Kidney tubule cell (primary cell): ENCODE results near the gene MEOX1.

Experiments used
- DNase-seq: peaks from one replicate; pipeline ENCODE4 v3.0.0-alpha.2; 2018; ENCODE audit warnings: low spot score

MEOX1 gene

DNA sequence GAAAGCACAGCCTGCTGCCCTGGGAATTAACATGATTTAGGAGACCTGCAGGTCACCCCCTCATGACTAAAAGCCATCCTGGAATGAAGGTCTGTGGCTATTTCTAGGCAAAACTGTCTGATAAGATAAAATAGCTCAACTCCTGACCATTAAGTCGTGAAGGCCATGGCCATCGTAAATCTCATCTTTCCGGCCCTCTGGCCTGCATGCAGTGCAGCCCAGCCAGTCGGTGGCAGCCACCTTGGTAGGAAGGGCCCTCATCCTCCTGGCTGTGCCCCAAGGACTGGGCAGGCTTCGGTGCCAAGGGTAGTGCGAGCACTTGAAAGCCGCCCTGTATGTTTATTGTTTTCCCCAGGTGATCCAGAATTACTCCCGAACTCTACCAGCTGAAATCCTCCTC lies 18.2 kb upstream of the MEOX1 start:
- DNase-seq: no peak

DNA sequence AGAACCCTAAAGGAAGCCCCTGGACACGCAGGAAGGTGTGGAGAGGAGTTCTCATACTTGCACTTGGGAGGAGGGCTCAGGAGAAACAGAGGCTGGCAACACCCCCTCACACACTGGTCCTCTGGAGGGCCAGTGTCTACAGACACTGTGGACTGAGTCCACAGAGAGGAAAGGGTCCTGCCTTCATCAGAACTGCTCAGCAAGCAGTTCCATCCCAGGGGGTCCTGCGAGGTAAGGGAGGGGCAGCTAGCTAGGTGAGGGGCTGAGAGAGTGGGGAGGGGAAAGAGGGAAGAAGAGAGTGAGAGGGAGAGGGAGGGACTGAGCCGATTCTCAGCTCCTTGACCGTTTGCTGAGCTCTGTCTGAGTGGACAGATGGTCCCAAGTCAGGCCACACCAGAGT lies 17.7 kb upstream of the MEOX1 start:
- no peak for DNase-seq

DNA sequence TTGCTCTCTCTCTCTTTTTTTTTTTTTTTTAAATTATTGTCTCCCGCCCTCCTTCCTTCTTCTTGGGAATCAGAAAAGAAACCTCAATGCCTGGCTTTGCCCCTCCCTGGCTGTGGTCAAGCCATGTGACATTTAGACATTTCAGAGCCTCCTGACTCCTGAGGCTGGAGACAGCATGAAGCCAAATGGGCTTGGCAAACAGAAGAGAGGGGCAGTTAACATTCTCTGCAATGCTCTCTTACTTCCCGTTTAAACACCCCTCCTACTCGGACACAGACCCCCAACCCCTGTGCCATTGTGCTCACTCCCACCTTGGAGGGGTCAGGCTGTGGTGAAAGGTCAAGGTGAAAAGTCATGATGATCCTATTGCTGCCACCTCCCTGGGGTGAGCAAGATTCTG lies 14.7 kb upstream of the MEOX1 start:
- DNase-seq: peak; percentile 57

DNA sequence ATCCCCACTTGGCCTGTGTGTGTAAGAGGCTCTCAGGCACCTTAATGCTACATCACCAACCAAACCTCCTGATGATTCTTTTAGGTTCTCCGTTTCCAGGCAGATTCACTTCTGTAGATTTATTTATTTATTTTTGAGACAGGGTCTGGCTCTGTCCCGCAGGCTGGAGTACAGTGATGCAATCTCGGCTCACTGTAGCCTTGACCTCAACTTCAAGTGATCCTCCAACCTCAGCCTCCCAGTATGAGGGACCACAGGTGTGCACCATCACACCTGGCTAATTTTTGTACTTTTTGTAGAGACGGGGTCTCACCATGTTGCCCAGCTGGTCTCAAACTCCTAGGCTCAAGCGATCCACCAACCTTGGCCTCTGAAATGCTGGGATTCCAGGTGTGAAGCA lies 12.7 kb upstream of the MEOX1 start:
- DNase-seq: no peak

DNA sequence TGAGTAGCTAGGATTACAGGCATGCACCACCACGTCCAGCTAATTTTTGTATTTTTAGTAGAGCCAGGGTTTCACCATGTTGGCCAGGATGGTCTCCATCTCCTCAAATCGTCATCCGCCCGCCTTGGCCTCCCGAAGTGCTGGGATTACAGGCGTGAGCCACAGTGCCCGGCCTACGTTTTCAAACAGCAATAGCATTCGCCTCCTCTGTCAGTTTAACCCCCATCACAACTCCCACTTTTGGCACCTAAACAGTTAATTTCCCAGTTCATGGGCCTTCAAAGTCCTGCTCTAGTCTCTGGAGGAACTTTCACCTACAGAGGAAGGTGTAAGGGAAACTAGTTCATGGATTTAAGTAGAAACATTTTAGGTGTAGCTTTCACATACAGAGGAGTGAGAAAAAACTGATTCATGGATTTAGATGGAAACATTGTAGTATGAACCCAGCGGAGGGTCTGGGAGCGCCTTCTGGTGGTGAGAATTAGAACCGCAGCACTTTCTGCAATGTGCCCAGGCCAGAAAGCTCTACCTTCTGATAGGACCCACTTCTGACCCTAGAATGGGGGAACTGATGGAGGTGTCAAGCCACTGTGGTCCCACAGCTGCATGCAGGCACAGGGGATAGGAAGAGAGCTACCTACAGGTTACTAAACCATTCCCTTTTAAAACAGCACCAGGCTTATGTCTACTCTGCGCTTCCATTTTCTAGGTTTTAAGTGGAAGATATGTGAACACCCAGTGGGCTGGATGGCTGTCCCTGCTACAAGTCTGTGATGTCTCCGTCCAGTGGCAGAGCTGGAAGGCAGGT lies 12.0 kb upstream of the MEOX1 start:
- DNase-seq: peak; percentile 68

DNA sequence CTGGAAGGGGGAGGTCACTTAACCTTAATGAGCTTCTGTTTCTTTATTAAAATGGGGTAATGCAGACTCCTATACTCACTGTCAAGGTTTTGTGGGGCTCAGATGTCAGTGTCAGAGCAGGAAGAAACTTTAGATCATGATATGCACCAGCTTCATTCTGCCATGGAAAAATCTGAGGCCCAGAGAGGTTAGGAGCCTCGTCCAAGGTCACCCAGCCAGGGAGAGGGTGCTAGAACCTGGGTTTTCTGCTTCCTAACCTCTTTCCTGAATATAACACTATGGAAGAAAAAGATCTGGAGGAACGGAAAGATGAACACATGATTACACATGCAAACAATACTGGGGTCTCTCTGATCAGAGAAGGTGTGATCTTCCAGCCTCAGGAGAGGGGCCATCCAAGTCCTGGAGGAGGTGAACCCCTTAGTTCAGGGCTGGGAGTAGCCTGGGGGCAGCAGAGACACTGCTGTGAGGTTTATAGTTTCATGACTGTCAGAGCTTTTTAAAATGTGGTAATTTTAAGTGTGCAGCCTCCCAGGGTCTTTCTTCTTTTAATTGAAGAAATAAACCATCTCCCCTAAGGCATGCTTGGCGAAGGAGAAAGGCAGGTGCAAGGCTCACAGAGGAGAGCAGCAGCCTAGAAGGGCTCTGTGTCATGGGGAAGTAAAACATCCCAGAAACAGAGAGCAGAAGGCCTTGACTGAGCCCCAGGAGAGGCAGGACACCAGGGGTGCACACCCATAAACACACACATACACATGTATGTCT lies 10.2 kb upstream of the MEOX1 start:
- DNase-seq: no peak

DNA sequence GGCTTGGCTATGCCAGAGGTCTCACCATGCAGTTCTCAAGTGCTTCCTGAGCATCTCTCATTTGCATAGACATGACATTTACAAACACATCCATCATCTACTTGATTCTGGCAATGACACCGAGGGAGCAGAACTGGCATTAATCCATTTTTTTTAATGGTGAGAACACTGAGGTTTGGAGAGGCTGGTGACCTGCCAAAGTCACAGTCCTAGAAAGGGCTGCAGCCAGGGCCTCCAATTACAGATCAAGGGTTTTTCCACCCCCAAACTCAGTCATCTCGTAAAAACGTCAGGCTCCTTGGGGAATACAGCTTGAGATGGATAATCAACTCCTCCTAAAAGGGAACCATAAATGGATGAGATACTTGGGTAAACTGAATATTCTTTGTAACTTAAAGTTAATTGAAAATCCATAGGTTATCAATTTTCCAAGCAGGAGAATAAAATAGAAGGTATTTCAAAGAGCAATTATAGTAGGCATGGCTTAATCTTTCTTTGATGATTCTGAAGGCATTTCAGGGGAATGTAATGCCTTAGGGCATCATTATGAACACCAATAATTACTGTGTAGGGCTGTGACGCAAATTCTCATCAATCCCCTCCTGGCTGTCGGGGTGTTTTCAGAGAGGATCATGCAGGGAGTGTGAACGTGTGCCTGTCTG lies 9.4 kb upstream of the MEOX1 start:
- DNase-seq: no peak

DNA sequence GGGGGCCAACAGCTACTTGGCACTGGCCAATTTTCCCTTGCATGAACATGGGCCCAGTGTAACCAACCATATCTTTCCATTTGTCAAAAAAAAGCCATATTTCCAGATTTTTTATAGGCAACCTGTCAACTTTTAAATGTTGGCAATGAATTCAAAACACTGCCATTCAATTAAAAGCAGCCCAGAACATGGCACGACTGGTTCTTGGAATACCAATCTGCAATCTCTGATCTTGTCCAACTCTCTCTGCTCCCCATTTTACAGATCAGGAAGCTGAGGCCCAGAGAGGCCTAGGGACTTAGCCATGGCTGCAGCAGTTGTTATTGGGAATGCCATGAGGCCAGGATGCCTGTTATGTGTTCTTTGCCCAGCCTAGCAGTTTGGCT lies 8.9 kb upstream of the MEOX1 start:
- no peak for DNase-seq

DNA sequence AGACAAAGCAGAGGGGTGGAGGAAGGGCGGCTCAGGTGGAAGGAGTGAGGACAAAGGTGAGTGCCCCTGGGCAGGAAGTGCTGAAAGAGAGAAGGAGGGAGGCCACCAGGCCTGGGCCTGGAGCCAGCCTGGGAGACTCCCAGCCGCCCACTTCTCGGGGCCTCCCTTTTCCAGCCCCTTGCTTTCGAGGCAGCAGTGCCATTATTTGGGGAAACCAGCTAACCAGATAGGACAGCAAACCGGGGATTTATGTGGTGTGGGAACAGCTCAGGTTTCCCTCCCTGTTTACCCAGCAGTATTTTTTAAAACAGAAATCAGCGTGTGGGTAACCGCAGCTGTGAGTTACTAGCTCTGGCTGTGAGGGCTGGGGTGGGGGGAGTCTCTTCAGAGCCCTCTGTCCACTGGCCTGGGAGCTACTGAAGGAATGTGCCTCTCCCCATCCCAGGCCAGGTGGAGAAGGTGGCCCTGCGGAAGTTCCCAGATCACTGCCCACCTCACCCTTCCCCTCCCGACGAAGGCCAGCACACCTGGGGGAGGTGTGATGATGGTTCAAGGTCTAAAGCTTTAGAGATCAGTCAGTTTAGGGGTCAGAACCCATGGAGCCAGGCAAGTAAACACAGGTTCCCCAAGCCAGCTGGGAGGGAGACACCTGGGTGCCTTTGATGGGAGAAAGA lies 8.4 kb upstream of the MEOX1 start:
- DNase-seq: peak; percentile 44

DNA sequence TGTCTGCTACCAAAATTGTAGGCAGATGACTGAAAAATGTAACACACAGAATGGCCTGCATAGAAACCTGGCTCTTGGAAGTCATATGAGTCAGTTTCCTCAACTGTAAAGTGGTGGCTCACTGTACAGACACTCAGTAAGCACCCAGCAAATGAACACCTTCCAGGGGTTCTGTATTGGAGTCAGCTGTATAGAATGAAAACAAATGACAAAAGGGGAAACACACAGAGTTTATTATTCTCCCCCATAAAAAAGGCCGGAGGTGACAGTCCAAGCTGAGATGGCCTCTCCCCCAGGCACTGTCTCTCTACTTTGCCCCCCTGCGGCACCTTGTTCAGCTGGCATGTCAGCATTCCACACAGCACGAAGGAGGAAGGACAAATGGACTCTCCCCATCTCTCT lies 6.2 kb upstream of the MEOX1 start:
- peak; percentile 73 for DNase-seq

DNA sequence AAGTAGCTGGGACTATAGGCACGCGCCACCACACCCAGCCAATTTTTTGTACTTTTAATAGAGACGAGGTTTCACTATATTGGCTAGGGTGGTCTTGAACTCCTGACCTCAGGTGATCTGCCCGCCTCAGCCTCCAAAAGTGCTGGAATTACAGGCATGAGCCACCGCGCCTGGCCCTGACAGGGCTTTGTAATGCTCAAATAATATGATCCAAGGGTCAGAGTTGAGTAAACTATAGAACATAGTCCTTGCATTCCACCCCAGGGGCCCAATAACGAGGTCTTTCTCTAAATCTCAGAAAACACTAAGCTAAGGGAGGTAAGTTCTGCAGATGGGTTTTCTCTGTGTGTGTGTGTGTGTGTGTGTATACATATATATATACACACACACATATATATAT lies 5.8 kb upstream of the MEOX1 start:
- DNase-seq: no peak

DNA sequence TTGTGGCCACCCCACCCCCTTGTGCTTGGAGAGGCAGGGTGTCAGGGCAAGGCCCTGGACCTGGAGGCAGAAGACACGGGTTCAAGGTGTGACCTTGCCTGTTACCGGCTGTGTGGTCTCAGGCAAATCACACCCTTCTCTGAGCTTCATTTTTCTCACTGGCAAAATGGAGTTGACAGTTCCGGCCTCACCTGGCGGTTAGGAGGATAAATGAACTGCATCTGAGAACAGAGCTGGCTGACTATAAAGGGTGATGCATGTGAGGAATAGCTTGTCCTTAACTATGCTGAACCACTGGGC lies 4.2 kb upstream of the MEOX1 start:
- DNase-seq: no peak

DNA sequence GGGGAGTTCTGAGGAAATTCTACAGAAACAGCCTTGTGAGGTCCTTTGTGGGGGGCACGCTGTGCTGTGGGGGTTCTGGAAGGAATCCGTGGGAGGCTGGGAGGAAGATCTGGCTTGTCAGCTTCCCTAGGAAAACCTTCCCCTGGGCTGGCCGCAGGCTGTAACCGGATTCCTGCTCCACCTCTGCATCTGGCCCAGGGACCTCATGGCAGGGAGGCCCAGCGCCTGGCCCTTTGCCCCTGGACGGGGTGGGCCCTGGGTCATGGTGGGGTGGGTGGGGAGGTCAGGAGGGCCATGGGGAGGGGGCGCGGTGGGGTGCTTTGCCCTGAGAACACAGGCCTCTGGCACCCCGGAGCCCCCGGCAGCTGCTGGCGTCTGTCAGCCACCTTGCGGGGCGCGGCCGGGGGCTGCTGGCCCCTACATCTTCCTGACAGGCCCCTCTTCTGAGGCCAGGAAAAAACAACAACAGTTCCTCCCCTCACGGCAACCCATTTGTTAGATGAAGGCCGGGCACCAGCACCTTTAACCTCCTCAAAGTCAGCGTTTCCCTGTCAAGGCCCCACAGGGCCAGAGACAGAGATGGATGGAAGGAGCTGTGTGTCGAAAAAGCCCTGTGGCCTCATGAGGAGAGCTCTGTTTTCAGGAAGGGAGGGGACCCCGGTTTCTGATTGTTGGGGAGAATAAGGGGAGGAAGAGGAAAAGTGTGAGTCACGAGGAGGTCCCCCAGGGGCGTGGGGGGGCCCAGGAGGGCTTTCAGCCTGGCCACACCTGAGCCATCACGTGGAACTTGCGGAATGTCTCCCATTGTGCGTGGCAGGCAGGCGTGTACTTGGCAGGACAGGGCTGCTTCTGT lies 3.6 kb upstream of the MEOX1 start:
- DNase-seq: peak; percentile 57

DNA sequence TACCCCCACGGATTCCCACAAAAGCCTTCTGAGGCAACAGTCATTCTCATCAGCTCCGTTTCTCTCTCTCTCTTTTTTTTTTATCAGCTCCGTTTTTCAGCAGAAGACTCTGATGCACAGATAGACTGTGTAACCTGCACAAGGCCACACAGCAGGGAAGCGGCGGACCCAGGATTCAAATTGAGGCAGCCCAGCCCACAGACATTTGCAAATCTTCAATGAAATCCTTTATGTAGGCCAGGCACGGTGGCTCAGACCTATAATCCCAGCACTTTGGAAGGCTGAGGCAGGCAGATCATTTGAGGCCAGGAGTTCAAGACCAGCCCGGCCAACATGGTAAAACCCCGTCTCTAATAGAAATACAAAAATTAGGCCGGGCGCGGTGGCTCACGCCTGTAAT lies 2.4 kb upstream of the MEOX1 start:
- no peak for DNase-seq

DNA sequence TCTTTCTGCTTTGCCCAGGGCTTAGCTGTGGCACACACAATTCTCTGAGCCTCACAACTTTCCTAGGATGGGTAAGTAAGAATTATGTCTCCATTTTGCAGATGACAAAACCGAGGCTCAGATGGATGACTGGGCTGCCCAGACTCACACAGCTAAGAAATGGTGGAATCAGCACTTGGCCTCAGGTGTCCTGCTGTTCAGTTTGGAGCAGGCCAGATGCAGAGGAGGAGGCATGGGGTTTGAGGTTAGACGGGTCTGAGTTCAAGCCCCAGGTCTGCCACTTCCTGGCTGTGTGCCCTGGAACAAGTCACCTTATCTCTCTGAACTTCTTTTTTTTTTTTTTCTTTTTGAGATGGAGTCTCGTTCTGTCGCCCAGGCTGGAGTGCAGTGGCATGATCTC lies 1.7 kb upstream of the MEOX1 start:
- DNase-seq: no peak

DNA sequence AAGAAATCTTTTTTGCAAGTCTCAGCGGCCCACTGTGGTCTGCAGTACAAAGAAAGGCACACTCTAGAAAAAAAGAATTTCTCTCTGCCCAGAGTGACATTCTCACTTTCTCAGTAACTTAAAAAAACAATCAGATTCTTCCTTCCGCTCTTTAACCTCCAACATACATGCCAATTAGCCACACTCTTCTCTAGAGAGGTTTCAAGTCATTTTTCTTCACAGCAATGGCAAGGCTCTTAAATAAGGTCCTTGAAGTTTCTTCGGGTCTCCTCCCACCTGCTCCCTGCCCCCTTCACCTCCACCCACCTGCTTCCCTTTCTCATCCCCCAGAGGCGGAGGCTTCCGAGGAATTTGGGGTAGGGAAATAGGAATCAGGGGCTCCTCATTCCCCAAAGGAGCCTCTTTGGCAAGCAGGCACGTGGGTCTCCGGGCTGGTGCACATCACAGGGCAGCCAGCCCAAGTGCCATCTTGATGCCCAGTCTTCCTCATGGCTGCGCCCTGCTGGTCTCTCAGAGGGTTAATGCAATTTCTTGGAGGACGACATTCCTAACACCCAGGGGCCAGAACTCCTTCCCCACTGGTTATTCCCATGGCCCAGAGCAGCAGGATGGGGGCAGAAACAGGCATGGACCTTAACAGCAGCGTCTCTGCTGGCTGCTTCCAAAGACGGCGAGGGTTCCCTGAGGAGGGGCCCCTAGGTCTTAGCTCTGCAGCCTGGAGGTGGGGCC lies 855 bp upstream of the MEOX1 start:
- DNase-seq: no peak

DNA sequence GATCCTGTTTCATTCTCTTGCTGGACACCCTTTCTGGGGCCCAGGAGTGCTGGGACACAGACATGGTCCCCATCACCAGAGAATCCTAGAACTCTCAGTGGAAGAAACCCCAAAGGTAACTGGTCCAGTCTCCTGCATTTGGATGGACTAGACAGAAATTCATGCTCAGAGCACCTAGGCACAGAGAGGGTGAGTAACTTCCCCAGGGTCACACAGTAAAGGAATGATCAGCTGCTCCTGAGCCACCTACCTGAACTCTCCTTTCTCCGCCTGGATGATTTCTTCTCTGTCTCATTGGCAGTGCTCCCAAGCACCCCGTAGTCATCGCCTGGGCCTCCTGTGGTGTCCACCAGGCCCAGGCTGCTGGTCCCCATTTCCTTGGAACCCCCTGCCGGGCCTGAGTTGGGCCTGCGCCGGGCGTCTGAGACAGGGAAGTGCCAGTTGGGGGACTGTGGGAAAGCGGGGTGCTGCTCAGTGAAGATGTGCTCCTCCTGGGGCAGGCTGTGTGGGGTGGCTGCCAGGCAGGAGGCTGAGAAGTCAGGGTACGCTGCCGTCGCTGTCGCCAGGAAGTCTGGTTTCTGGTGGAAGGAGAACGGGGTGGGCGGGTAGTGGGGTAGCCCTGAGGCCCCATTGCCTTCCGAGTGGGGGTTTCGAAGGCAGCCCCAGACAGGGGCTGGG lies 767 bp downstream of the MEOX1 start:
- DNase-seq: peak; percentile 44

DNA sequence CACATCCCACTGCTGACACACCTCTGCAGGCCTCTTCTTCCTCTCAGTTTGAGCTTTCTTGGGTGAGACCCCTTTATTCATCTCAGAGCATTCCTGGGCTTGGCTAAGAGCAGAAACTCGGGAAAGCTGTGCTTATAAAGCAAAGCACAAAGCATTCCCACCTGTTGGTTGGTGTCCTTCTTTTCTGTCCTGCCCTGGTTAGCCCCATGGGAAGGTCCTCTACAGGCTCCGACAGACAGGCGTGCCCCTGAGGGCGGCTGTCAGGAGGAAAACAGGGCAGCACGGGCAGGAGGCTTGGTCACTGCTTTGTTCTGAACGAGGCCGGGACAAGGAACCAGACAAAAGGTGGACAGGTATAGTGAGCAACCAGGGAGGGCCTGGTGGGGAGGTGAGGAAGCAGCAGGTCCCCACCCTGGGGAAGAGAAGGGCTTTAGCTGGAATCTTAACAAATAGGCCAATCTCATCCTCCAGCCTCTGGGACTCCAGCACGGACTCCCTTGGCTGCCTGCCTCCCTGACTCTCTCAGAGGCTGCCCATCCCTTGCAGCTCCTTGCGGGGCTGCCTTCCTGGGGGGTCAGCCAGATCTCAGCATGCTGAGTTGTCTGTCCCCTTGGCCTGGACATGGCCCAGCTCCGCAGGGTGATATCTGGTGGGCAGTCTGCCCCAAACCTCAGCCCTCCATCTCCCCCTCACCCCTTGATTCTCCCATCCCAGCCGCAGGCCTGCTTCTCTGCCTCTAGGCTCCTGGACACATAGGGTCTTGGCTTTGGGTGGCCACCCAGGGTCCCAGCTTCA lies 1.7 kb downstream of the MEOX1 start:
- no peak for DNase-seq

DNA sequence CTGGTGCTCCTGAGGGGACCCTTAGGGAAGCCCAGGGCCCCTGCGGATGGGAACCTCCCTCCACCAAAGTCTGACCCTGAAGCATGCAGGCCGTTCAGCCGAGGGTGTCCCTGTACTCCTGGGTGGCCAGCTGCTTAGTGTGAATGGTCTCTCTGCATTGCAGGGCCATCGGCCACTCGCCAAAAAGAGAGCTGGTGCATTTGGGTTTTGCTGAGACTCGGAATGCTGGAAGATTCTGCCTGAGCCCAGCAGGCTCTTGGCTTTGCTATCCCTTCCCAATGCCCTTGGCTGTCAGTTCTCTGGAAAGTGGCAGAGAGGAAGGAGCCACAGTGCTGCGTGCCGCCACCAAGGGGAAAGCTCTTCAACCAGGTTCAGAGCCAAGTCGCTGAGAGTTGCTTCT lies 2.8 kb downstream of the MEOX1 start:
- no peak for DNase-seq
